Upper lobe of left lung (tissue), 6 donors: Measurements from ENCODE around the gene TNNT3. TPM values are rescaled to one million over a fixed set of nuclear protein-coding genes. Genes with fewer than 3 reads are reported as not detected.

Experiments
- ATAC-seq, 2 donors: fragments of 200-7000 bp; cut with Tn5 transposase; one replicate each; pipeline ENCODE4 v1.9.1; 2022; ENCODE audit warnings: mild to moderate bottlenecking in 2 of 2, moderate library complexity in 2 of 2; ENCODE audit not compliant: low FRiP score in 2 of 2
- DNase-seq, 2 donors: peaks; one replicate each; pipeline ENCODE4 v3.0.0-alpha.2; 2019 to 2020
- H3K27ac ChIP-seq, 4 donors: fragments of 200-600 bp; sonication (generic); one replicate each; pipeline ENCODE4 v1.5.1; 2016 to 2019
- H3K27me3 ChIP-seq, 4 donors: fragments of 200-600 bp; sonication (generic); one replicate each; pipeline ENCODE4 v1.5.1; 2017 to 2019
- H3K36me3 ChIP-seq, 4 donors: fragments of 200-600 bp; sonication (generic); one replicate each; pipeline ENCODE4 v1.5.1; 2016 to 2019
- H3K4me1 ChIP-seq, 4 donors: fragments of 200-600 bp; sonication (generic); one replicate each; pipeline ENCODE4 v1.5.1; 2018 to 2019
- H3K4me3 ChIP-seq, 4 donors: fragments of 200-600 bp; sonication (generic); one replicate each; pipeline ENCODE4 v1.5.1; 2017 to 2019; ENCODE audit warnings: mild to moderate bottlenecking in 2 of 4, moderate library complexity in 1 of 4
- H3K9me3 ChIP-seq, 4 donors: fragments of 200-600 bp; sonication (generic); one replicate each; pipeline ENCODE4 v1.5.1; 2018 to 2019
- CTCF ChIP-seq, 6 experiments: fragments of 450-650 bp in 4 of 6; fragments of 200-600 bp in 2 of 6; sonication (generic) in 2 of 6; IDR thresholded peaks; one replicate each; pipeline ENCODE4 v1.5.1; 2016 to 2019; ENCODE audit warnings: antibody characterized with exemption in 6 of 6
- EP300 ChIP-seq, 4 donors: sonication (generic); formaldehyde crosslinking; IDR thresholded peaks; one replicate each; pipeline ENCODE4 v1.5.1; 2017; ENCODE audit warnings: antibody characterized with exemption in 4 of 4, control low read depth in 2 of 4
- POLR2A ChIP-seq, 4 donors: fragments of 450-650 bp; IDR thresholded peaks; one replicate each; pipeline ENCODE4 v1.5.1; 2016 to 2017; ENCODE audit warnings: antibody characterized with exemption in 4 of 4, mild to moderate bottlenecking in 2 of 4
- POLR2AphosphoS5 ChIP-seq, 2 donors: sonication (generic); formaldehyde crosslinking; IDR thresholded peaks; one replicate each; pipeline ENCODE4 v1.5.1; 2017; ENCODE audit warnings: antibody characterized with exemption in 2 of 2
- WGBS, 2 donors: methylation state at CpG; one replicate each; pipeline ENCODE4 v1.1.5; 2017 to 2018; 5-methylcytosine and 5-hydroxymethylcytosine counted together
- total RNA-seq, 6 donors: library from RNA; depleted of rRNA in 4 of 6; stranded (reverse); fragments of >200 nt in 4 of 6; gene quantifications; one replicate each; pipeline versions ENCODE4 v1.1.0 to v1.2.1, GENCODE V29; 2016 to 2021
- donor health status: DM: no; HTN: no; CAD: no; lungs with moderate emphysema.
- donor health status: DM: no; HTN: yes; CAD: no; lungs with severe emphysema.

TNNT3 gene
- total RNA-seq, 6 donors from 2014 or later, result 1.1 to 13.1 (median 2.4) TPM; not detected in 1

DNA sequence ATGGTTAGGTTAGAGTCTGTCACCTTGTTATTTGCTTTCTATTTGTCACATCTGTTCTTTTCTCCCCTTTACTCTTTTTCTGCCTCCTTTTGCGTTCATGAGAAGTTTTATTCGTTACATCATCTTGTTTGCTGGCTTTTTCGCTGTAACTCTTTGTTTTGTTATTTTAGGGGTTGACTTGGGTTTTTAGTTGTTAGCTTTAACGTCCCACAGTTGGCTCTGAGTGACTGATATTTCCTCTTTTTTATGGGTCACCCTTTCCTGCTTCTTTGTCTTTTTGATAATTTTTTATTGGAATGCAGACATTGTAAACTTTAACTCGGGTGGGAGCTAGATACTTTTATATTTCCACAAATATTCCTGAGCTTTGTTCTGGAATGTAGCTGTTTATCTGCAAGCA is 13.3 kb upstream of the TNNT3 start:
- no peak overlapping the region for H3K4me3 ChIP-seq

GRCh38 chr11:1906611-1907423 is 12.7 kb upstream of the TNNT3 start:
- H3K36me3 ChIP-seq, result no peaks in the 10 kb centered on the region
- no peaks in the 10 kb centered on the region for H3K9me3 ChIP-seq
- H3K4me1 ChIP-seq, result peaks cover 0 to 2% (median 0%) of the 10 kb centered on the region in 4 donors
- no peak for DNase-seq
- ATAC-seq, result no peak
- TF ChIP-seq CTCF (IDR thresholded peaks at IDR 0.05), result no peak
- TF ChIP-seq EP300 (IDR thresholded peaks at IDR 0.05), result no peak
- TF ChIP-seq POLR2A (IDR thresholded peaks at IDR 0.05), result no peak
- TF ChIP-seq POLR2AphosphoS5 (IDR thresholded peaks at IDR 0.05), result no peak
- no peak overlapping the region for H3K27ac ChIP-seq
- WGBS, 2 donors, result 77 to 85% methylated on average over 9 to 12 of the region's 14 CpGs
- no peak overlapping the region for H3K4me3 ChIP-seq
- H3K27me3 ChIP-seq, result no peaks in the 10 kb centered on the region

More for the DNA sequence above, 13.3 kb upstream of the TNNT3 start:
- H3K27me3 ChIP-seq, result no peaks in the 10 kb centered on the region
- no peaks in the 10 kb centered on the region for H3K36me3 ChIP-seq
- WGBS, 2 donors, result 44 to 50% methylated on average over 5 of the region's 5 CpGs
- H3K9me3 ChIP-seq, result no peaks in the 10 kb centered on the region
- no peak overlapping the region for H3K27ac ChIP-seq
- H3K4me1 ChIP-seq, result peaks cover 0 to 2% (median 0%) of the 10 kb centered on the region in 4 donors
- TF ChIP-seq POLR2A (IDR thresholded peaks at IDR 0.05), result no peak
- no peak for TF ChIP-seq EP300 (IDR thresholded peaks at IDR 0.05)
- no peak for TF ChIP-seq CTCF (IDR thresholded peaks at IDR 0.05)
- TF ChIP-seq POLR2AphosphoS5 (IDR thresholded peaks at IDR 0.05), result no peak
- ATAC-seq, result no peak
- DNase-seq, result no peak

DNA sequence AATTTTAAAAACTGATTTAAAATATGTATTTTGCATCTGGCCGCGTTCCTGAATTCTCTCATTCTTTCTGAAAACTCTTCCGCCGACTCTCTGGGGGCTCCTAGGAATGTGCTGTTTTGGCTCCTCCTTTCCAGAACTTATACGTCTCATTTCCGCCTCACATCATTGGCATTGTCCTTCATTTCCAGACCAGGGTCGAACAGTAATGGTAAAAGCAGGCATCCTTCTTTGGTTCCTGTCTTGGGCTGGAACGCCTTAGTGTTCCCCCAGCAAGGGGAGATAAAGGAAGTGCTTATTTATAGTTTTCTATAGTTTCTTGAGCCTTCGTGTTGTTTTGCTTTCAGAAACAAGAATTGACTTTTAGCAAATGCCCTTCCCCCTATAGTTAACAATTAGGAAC is 10.9 kb upstream of the TNNT3 start:
- Histone ChIP-seq H3K27ac (peak overlapping the region in 1 of 4 donors; percentile 10), H3K9me3 (no peaks in the 10 kb centered on the region), H3K27me3 (no peaks in the 10 kb centered on the region), H3K4me3 (no peak overlapping the region), H3K36me3 (no peaks in the 10 kb centered on the region), H3K4me1 (peaks cover 0 to 2% (median 0%) of the 10 kb centered on the region in 4 donors)
- TF ChIP-seq POLR2A (IDR thresholded peaks at IDR 0.05) (no peak), EP300 (IDR thresholded peaks at IDR 0.05) (no peak), POLR2AphosphoS5 (IDR thresholded peaks at IDR 0.05) (no peak), CTCF (IDR thresholded peaks at IDR 0.05) (no peak)
- WGBS, 2 donors, result 28 to 30% methylated on average over 9 of the region's 9 CpGs
- DNase-seq (no peak), ATAC-seq (peak in 1 of 2 donors; percentile 65)

GRCh38 chr11:1909524-1909923 is 10.0 kb upstream of the TNNT3 start:
- no peak for DNase-seq
- Histone ChIP-seq H3K27ac (no peak overlapping the region), H3K9me3 (no peaks in the 10 kb centered on the region), H3K27me3 (no peaks in the 10 kb centered on the region), H3K4me3 (no peak overlapping the region), H3K4me1 (peaks cover 0 to 2% (median 0%) of the 10 kb centered on the region in 4 donors), H3K36me3 (no peaks in the 10 kb centered on the region)
- no peak for ATAC-seq
- TF ChIP-seq EP300 (IDR thresholded peaks at IDR 0.05) (no peak), POLR2AphosphoS5 (IDR thresholded peaks at IDR 0.05) (no peak), POLR2A (IDR thresholded peaks at IDR 0.05) (no peak)
- WGBS, 2 donors, result 90 to 95% methylated on average over 7 of the region's 7 CpGs

DNA sequence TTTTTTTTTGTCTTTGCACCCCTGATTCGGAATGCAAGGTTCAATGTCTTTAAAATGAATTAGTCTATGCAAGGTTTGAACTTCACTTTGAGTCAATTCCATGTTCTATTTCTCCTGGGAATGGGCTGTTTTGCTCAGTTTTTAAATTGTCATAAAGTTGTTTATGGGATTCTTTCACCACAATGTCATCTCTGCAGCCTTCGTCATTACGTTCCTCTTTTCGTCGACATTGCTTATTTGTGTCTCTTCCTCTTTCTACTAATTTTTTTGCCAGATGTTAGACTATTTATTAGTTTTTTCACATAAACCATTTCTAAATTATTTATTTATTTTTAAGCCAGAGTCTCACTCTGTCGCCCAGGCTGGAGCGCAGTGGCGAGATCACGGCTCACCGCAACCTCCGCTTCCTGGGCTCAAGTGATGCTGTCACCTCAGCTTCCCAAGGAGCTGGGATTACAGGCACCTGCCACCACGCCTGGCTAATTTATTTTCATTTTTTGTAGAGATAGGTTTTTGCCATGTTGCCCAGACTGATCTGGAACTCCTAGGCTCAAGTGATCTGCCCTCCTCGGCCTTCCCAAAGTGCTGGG is 7.1 kb upstream of the TNNT3 start:
- ATAC-seq (no peak), DNase-seq (peak in 1 of 2 donors; percentile 44)
- H3K27me3 ChIP-seq, result no peaks in the 10 kb centered on the region
- WGBS, 2 donors, result 74 to 79% methylated on average over 13 of the region's 13 CpGs
- H3K36me3 ChIP-seq, result no peaks in the 10 kb centered on the region
- no peaks in the 10 kb centered on the region for H3K9me3 ChIP-seq
- no peak for TF ChIP-seq POLR2A (IDR thresholded peaks at IDR 0.05)
- no peak for TF ChIP-seq EP300 (IDR thresholded peaks at IDR 0.05)
- no peak for TF ChIP-seq POLR2AphosphoS5 (IDR thresholded peaks at IDR 0.05)
- no peak for TF ChIP-seq CTCF (IDR thresholded peaks at IDR 0.05)
- peaks cover 0 to 2% (median 0%) of the 10 kb centered on the region in 4 donors for H3K4me1 ChIP-seq
- H3K27ac ChIP-seq, result no peak overlapping the region
- no peak overlapping the region for H3K4me3 ChIP-seq
